Loucy (cell line): ENCODE results near the gene ZFP1.

Source experiments
- H2AFZ ChIP-seq: fragments of 200-600 bp; sonication (generic); 2 replicates; pipeline ENCODE4 v1.6.0; 2016; ENCODE audit warnings: antibody characterized with exemption, mild to moderate bottlenecking, low read length, moderate library complexity
- H3F3A ChIP-seq: fragments of 200-600 bp; 2 replicates; pipeline ENCODE4 v1.6.0; 2016; ENCODE audit warnings: antibody characterized with exemption, low read depth, mild to moderate bottlenecking
- H3K27me3 ChIP-seq: fragments of 200-600 bp; sonication (generic); 2 replicates; pipeline ENCODE4 v1.6.1; 2014; ENCODE audit warnings: low read length, mild to moderate bottlenecking; ENCODE audit not compliant: insufficient read depth, poor library complexity, severe bottlenecking
- H3K36me3 ChIP-seq: fragments of 200-600 bp; sonication (generic); 2 replicates; pipeline ENCODE4 v1.6.1; 2016; ENCODE audit warnings: low read length; ENCODE audit not compliant: insufficient read depth
- H3K4me1 ChIP-seq: fragments of 200-600 bp; sonication (generic); 2 replicates; pipeline ENCODE4 v1.5.1; 2014; ENCODE audit warnings: low read length, mild to moderate bottlenecking; ENCODE audit not compliant: insufficient read depth, poor library complexity, severe bottlenecking
- H3K4me2 ChIP-seq: fragments of 200-600 bp; sonication (generic); 2 replicates; pipeline ENCODE4 v1.6.0; 2014; ENCODE audit warnings: antibody characterized with exemption, low read length, low read depth, mild to moderate bottlenecking; ENCODE audit not compliant: poor library complexity, severe bottlenecking
- H3K4me3 ChIP-seq: fragments of 200-600 bp; sonication (generic); 2 replicates; pipeline ENCODE4 v1.5.1; 2014; ENCODE audit warnings: low read length, mild to moderate bottlenecking, mixed read lengths; ENCODE audit not compliant: poor library complexity, severe bottlenecking
- H3K79me2 ChIP-seq: fragments of 200-600 bp; sonication (generic); 2 replicates; pipeline ENCODE4 v1.6.1; 2014; ENCODE audit warnings: low read length; ENCODE audit not compliant: insufficient read depth
- H3K9ac ChIP-seq: fragments of 200-600 bp; sonication (generic); 2 replicates; pipeline ENCODE4 v1.6.0; 2014; ENCODE audit warnings: mild to moderate bottlenecking, low read depth, low read length, moderate library complexity; ENCODE audit not compliant: poor library complexity, severe bottlenecking
- H3K9me2 ChIP-seq: fragments of 200-600 bp; sonication (generic); replicated peaks from 2 replicates; pipeline ENCODE4 v1.6.1; 2016; ENCODE audit warnings: low read depth, low read length, mixed read lengths
- H3K9me3 ChIP-seq: fragments of 200-600 bp; sonication (generic); 2 replicates; pipeline ENCODE4 v1.6.1; 2014; ENCODE audit warnings: mild to moderate bottlenecking, antibody characterized with exemption, low read length, low read depth; ENCODE audit not compliant: insufficient read depth
- H4K20me1 ChIP-seq: fragments of 200-600 bp; sonication (generic); 2 replicates; pipeline ENCODE4 v1.6.0; 2014; ENCODE audit warnings: antibody characterized with exemption, low read length, mild to moderate bottlenecking; ENCODE audit not compliant: insufficient read depth, poor library complexity, severe bottlenecking
- EZH2phosphoT487 ChIP-seq: fragments of 200-600 bp; IDR thresholded peaks from 2 replicates; pipeline ENCODE4 v1.6.1; 2018; ENCODE audit warnings: antibody characterized with exemption, mild to moderate bottlenecking, moderate library complexity, borderline replicate concordance
- TF ChIP-seq, protein P1 (sequence below): fragments of 200-600 bp; sonication (generic); conservative IDR thresholded peaks from 2 replicates; pipeline ENCODE4 v1.5.1; 2014; ENCODE audit warnings: mild to moderate bottlenecking, antibody characterized with exemption, low read length

Gene ZFP1

DNA sequence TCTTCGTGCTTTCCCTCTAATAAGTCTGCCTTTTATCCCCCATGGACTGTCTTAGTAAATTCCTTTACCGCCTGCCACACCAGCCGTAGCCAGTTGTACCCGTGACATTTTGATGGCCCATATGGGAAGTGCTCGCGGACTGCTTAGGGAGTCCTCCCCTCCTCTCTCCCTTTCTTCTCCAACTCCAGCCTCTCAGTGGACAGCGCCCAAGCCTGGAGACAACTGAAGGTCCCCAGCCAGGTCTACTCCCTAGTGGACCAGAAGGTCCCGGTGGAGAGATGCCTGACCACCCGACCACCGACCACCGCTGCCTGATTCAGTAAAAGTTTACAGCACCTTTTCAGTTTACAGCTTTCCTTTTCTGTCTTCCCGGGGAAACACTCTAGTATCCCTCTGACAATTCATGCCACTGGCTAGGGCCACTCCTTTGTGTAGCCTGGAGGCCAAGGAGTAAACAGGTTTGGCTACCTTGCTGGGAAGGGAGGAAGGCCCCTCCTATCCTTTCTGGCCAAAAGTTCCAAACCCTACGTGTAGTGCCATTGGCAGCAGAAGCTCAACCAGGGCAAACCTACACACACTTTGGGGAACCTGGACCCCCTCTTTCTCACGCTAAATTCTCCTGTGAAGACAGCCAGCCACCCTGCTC, 40.6 kb downstream of the ZFP1 start:
- TF ChIP-seq, protein P1, sequence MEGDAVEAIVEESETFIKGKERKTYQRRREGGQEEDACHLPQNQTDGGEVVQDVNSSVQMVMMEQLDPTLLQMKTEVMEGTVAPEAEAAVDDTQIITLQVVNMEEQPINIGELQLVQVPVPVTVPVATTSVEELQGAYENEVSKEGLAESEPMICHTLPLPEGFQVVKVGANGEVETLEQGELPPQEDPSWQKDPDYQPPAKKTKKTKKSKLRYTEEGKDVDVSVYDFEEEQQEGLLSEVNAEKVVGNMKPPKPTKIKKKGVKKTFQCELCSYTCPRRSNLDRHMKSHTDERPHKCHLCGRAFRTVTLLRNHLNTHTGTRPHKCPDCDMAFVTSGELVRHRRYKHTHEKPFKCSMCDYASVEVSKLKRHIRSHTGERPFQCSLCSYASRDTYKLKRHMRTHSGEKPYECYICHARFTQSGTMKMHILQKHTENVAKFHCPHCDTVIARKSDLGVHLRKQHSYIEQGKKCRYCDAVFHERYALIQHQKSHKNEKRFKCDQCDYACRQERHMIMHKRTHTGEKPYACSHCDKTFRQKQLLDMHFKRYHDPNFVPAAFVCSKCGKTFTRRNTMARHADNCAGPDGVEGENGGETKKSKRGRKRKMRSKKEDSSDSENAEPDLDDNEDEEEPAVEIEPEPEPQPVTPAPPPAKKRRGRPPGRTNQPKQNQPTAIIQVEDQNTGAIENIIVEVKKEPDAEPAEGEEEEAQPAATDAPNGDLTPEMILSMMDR, result no peak
- no peak for TF ChIP-seq EZH2phosphoT487

DNA sequence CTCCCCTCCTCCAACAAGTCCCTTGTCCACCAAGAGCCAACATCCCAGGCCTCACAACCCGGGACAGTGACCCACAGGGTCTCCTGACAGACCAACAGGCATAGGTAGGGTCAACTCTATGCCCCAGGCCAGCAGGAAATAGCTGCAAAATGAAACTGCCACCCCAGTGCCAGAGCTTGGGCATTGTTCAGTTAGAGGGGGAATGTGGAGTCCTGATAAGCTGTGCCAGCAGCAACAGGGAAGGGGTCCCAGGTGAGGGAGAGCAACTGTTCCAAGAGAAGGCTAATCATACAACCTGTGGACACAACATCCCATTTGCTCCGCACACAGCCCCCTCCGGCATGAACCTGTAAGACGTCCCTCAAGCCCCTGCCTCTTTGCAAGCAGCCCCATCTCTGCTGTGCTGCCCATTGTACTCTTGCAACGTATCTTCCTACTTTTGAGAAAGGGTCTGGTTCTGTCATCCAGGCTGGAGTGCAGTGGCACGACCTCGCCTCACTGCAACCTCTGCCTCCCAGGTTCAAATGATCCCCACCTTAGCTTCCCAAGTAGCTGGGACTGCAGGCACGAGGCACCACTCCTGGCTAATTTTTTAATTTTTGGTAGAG, 41.4 kb downstream of the ZFP1 start:
- no peak overlapping the region for H3K4me2 ChIP-seq
- H3K9me3 ChIP-seq, result no peaks in the 10 kb centered on the region
- no peak overlapping the region for H3K4me3 ChIP-seq
- TF ChIP-seq, protein P1, result no peak
- no peak for TF ChIP-seq EZH2phosphoT487
- H3K4me1 ChIP-seq, result no peaks in the 10 kb centered on the region
- H3K9ac ChIP-seq, result no peak overlapping the region
- no peak overlapping the region for H2AFZ ChIP-seq
- no peaks in the 10 kb centered on the region for H3K27me3 ChIP-seq
- no peaks in the 10 kb centered on the region for H3K9me2 ChIP-seq
- H3K79me2 ChIP-seq, result no peaks in the 10 kb centered on the region
- no peaks in the 10 kb centered on the region for H3K36me3 ChIP-seq
- no peaks in the 10 kb centered on the region for H4K20me1 ChIP-seq
- no peaks in the 10 kb centered on the region for H3F3A ChIP-seq

More for the DNA sequence above, 40.6 kb downstream of the ZFP1 start:
- Histone ChIP-seq H3K27me3 (no peaks in the 10 kb centered on the region), H3F3A (no peaks in the 10 kb centered on the region), H3K9ac (no peak overlapping the region), H3K36me3 (no peaks in the 10 kb centered on the region), H2AFZ (no peak overlapping the region), H3K79me2 (no peaks in the 10 kb centered on the region), H3K4me1 (no peaks in the 10 kb centered on the region), H3K4me3 (no peak overlapping the region), H3K9me2 (no peaks in the 10 kb centered on the region), H3K4me2 (no peak overlapping the region), H4K20me1 (no peaks in the 10 kb centered on the region), H3K9me3 (no peaks in the 10 kb centered on the region)

DNA sequence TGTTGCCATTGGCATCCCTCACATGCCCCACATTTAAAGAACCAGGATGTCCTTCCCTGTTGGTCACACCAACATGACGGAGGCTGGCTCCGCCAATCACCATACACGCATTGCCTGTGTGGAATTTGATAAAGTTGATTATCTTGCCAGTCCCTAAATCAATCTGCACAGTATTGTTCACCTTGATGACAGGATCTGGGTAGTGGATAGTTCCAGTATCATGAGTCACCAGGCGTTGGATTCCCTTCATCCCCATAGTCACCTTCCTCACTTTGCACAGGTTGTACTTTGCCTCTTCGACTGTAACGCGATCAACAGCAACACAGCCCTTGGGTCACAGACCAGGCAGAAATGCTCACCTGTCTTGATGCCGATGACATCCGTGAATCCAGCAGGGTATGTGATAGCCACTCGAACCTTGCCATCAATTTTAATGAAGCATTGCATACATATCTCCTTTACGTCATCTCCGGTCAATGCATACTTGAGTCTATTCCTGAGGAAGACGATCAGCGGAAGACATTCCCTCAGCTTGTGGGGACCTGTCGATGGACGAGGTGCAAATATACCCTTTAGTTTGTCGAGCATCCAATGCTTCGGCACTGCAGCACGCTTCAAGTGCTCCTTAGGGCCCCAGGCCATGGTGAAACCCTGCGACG, 44.4 kb downstream of the ZFP1 start:
- TF ChIP-seq, protein P1, result no peak
- no peak for TF ChIP-seq EZH2phosphoT487
- no peak overlapping the region for H3K4me2 ChIP-seq
- no peak overlapping the region for H3K4me3 ChIP-seq
- H3K27me3 ChIP-seq, result no peaks in the 10 kb centered on the region
- H3K79me2 ChIP-seq, result no peaks in the 10 kb centered on the region
- H3K36me3 ChIP-seq, result no peaks in the 10 kb centered on the region
- H3K4me1 ChIP-seq, result peaks cover 3% of the 10 kb centered on the region
- no peak overlapping the region for H2AFZ ChIP-seq
- no peaks in the 10 kb centered on the region for H3K9me3 ChIP-seq
- H3K9ac ChIP-seq, result no peak overlapping the region
- no peaks in the 10 kb centered on the region for H3F3A ChIP-seq
- no peaks in the 10 kb centered on the region for H4K20me1 ChIP-seq
- H3K9me2 ChIP-seq, result no peaks in the 10 kb centered on the region
